ENCODE measurements around the gene BCAS3. TPM values are rescaled to one million over a fixed set of nuclear protein-coding genes. Genes with fewer than 3 reads are reported as not detected.

The BCAS3 gene
- total RNA-seq, 1 experiment from 2014 or later = 26.3 TPM

GRCh38 chr17:60901806-60902205, 224.2 kb downstream of the BCAS3 start:
- Histone ChIP-seq H3K27ac (ENCODE audit: low read depth, low read length) (no peak overlapping the region), H3K9me2 (ENCODE audit: insufficient read depth) (no peaks in the 10 kb centered on the region), H3K36me3 (ENCODE audit: control insufficient read depth in 1 of 2, insufficient read depth in 2 of 2, low read length in 2 of 2) (no peaks in the 10 kb centered on the region), H3K9me3 (ENCODE audit: control insufficient read depth in 1 of 2, insufficient read depth in 1 of 2, low read depth in 1 of 2, low read length in 2 of 2) (no peaks in the 10 kb centered on the region), H3K4me1 (ENCODE audit: control insufficient read depth in 1 of 2, insufficient read depth in 2 of 2, low read length in 2 of 2) (no peaks in the 10 kb centered on the region), H3K79me2 (ENCODE audit: insufficient read depth, low read length) (no peaks in the 10 kb centered on the region), H3K4me3 (replicated peaks in 1 of 2; ENCODE audit: low read depth in 1 of 2, low read length in 2 of 2) (no peak overlapping the region), H3K9ac (ENCODE audit: low read length) (no peak overlapping the region), H3K4me2 (ENCODE audit: low read length) (no peak overlapping the region), H3K27me3 (ENCODE audit: insufficient read depth, low read length) (no peaks in the 10 kb centered on the region), H4K20me1 (ENCODE audit: insufficient read depth) (no peaks in the 10 kb centered on the region), H2AFZ (ENCODE audit: low read depth, low read length, poor library complexity, severe bottlenecking) (no peak overlapping the region)
- ATAC-seq (no peak), DNase-seq (ENCODE audit: low read depth, low spot score) (no peak)
- TF ChIP-seq FOSL1 (IDR thresholded peaks at IDR 0.05; ENCODE audit: low read depth) (no peak), SRF (IDR thresholded peaks at IDR 0.05; ENCODE audit: low read depth) (no peak), REST (IDR thresholded peaks at IDR 0.05; ENCODE audit: low read depth) (no peak), ZFX (IDR thresholded peaks at IDR 0.05) (no peak), EZH2 (IDR thresholded peaks at IDR 0.05) (no peak), YY1 (IDR thresholded peaks at IDR 0.05; ENCODE audit: extremely low read depth, insufficient replicate concordance, low read depth, low read length) (no peak)
- intact Hi-C loops (cut with micrococcal nuclease) = no loop called here
- POLR2A ChIA-PET = no interaction called here
- RAD21 ChIA-PET (ENCODE audit: low non-redundant PET in 1 of 2, low total read pairs in 2 of 2, uncharacterized antibody in 2 of 2, unreplicated experiment in 2 of 2) = no interaction called here
- CTCF ChIA-PET = no interaction called here
- BruUV-seq (replicated peaks) = no TSS peak

GRCh38 chr17:60902399-60902798, 224.7 kb downstream of the BCAS3 start:
- no peaks in the 10 kb centered on the region for H3K79me2 ChIP-seq (ENCODE audit: insufficient read depth, low read length)
- no peaks in the 10 kb centered on the region for H4K20me1 ChIP-seq (ENCODE audit: insufficient read depth)
- no peak overlapping the region for H3K4me2 ChIP-seq (ENCODE audit: low read length)
- H3K27ac ChIP-seq (ENCODE audit: low read depth, low read length) = no peak overlapping the region
- H3K9me3 ChIP-seq (ENCODE audit: control insufficient read depth in 1 of 2, insufficient read depth in 1 of 2, low read depth in 1 of 2, low read length in 2 of 2) = no peaks in the 10 kb centered on the region
- no peaks in the 10 kb centered on the region for H3K36me3 ChIP-seq (ENCODE audit: control insufficient read depth in 1 of 2, insufficient read depth in 2 of 2, low read length in 2 of 2)
- no TSS peak for BruUV-seq (replicated peaks)
- ChIA-PET RAD21 (ENCODE audit: low non-redundant PET in 1 of 2, low total read pairs in 2 of 2, uncharacterized antibody in 2 of 2, unreplicated experiment in 2 of 2) (no interaction called here), POLR2A (no interaction called here), CTCF (no interaction called here)
- no peak overlapping the region for H2AFZ ChIP-seq (ENCODE audit: low read depth, low read length, poor library complexity, severe bottlenecking)
- no peaks in the 10 kb centered on the region for H3K27me3 ChIP-seq (ENCODE audit: insufficient read depth, low read length)
- ATAC-seq (no peak), DNase-seq (ENCODE audit: low read depth, low spot score) (no peak)
- intact Hi-C loops (cut with micrococcal nuclease) = no loop called here
- no peaks in the 10 kb centered on the region for H3K4me1 ChIP-seq (ENCODE audit: control insufficient read depth in 1 of 2, insufficient read depth in 2 of 2, low read length in 2 of 2)
- no peaks in the 10 kb centered on the region for H3K9me2 ChIP-seq (ENCODE audit: insufficient read depth)
- no peak overlapping the region for H3K4me3 ChIP-seq (replicated peaks in 1 of 2; ENCODE audit: low read depth in 1 of 2, low read length in 2 of 2)
- no peak overlapping the region for H3K9ac ChIP-seq (ENCODE audit: low read length)
- TF ChIP-seq, protein P1, sequence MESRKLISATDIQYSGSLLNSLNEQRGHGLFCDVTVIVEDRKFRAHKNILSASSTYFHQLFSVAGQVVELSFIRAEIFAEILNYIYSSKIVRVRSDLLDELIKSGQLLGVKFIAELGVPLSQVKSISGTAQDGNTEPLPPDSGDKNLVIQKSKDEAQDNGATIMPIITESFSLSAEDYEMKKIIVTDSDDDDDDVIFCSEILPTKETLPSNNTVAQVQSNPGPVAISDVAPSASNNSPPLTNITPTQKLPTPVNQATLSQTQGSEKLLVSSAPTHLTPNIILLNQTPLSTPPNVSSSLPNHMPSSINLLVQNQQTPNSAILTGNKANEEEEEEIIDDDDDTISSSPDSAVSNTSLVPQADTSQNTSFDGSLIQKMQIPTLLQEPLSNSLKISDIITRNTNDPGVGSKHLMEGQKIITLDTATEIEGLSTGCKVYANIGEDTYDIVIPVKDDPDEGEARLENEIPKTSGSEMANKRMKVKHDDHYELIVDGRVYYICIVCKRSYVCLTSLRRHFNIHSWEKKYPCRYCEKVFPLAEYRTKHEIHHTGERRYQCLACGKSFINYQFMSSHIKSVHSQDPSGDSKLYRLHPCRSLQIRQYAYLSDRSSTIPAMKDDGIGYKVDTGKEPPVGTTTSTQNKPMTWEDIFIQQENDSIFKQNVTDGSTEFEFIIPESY (IDR thresholded peaks at IDR 0.05; ENCODE audit: extremely low read depth, insufficient replicate concordance, low read length) = no peak
- TF ChIP-seq TCF7L2 (IDR thresholded peaks at IDR 0.05; ENCODE audit: borderline replicate concordance, extremely low read depth, insufficient read depth, insufficient read length) (no peak), SIN3A (IDR thresholded peaks at IDR 0.05; ENCODE audit: low read depth) (no peak), RAD21 (IDR thresholded peaks at IDR 0.05; ENCODE audit: low read depth) (no peak), EGR1 (IDR thresholded peaks at IDR 0.05; ENCODE audit: low read depth) (no peak), CBX3 (IDR thresholded peaks at IDR 0.05; ENCODE audit: low read depth) (no peak), ZNF274 (IDR thresholded peaks at IDR 0.05; ENCODE audit: low read depth, low read length) (no peak), CTCF (IDR thresholded peaks at IDR 0.05 in 2 of 3, conservative IDR thresholded peaks at IDR 0.05 in 1 of 3; ENCODE audit: borderline replicate concordance in 1 of 3, insufficient read depth in 1 of 3, low read depth in 2 of 3, low read length in 2 of 3) (no peak), SRF (IDR thresholded peaks at IDR 0.05; ENCODE audit: low read depth) (no peak)

Data from HCT116 (cell line).